Measurements from ENCODE around the gene MTAP. TPM values are rescaled to one million over a fixed set of nuclear protein-coding genes. Genes with fewer than 3 reads are reported as not detected.

Gene MTAP
- polyA plus RNA-seq, 3 donors = 7.4 to 11.3 (median 7.8) TPM

- intact Hi-C loops (cut with micrococcal nuclease) = no loop called here
Measured at GRCh38 chr9:21825637-21826036, 23.2 kb downstream of the MTAP start.

GRCh38 chr9:21828853-21829410 is 26.5 kb downstream of the MTAP start:
- Histone ChIP-seq H3K79me2 (ENCODE audit: insufficient read depth, low read length) (peaks cover 6% of the 10 kb centered on the region), H3K27ac (ENCODE audit: low read depth in 1 of 2, low read length in 2 of 2) (no peak overlapping the region), H3K4me2 (replicated peaks; ENCODE audit: extremely low read depth, low read length, poor library complexity, severe bottlenecking) (no peak overlapping the region), H3K9me3 (replicated peaks in 1 of 2; ENCODE audit: control insufficient read depth in 1 of 2, insufficient read depth in 1 of 2, low read length in 2 of 2) (no peaks in the 10 kb centered on the region), H2AFZ (ENCODE audit: insufficient read depth, low read depth, low read length, poor library complexity, severe bottlenecking) (no peak overlapping the region), H3K36me3 (replicated peaks in 1 of 2; ENCODE audit: control insufficient read depth in 1 of 2, insufficient read depth in 2 of 2, low read length in 2 of 2) (peaks cover 27 to 69% of the 10 kb centered on the region in 2 donors), H3K4me3 (replicated peaks in 1 of 3; ENCODE audit: low read depth in 2 of 3, low read length in 3 of 3) (no peak overlapping the region), H3K27me3 (ENCODE audit: control insufficient read depth in 2 of 2, insufficient read depth in 2 of 2, low read length in 2 of 2) (no peaks in the 10 kb centered on the region), H4K20me1 (ENCODE audit: insufficient read depth, low read length) (peaks cover 10% of the 10 kb centered on the region), H3K4me1 (ENCODE audit: control insufficient read depth in 1 of 2, insufficient read depth in 2 of 2, low read length in 2 of 2) (peaks cover 28% of the 10 kb centered on the region in 2 donors), H3K9ac (ENCODE audit: insufficient read depth, low read length, poor library complexity, severe bottlenecking) (no peak overlapping the region)
- 100% methylated on average over 1 of the region's 3 CpGs for WGBS (ENCODE audit: insufficient coverage)
- H3K27ac Mint-ChIP-seq = no peak overlapping the region
- H3K36me3 Mint-ChIP-seq = peaks cover 66 to 68% of the 10 kb centered on the region in 2 donors
- H3K4me1 Mint-ChIP-seq = peaks cover 35% of the 10 kb centered on the region
- TF ChIP-seq, protein P1, sequence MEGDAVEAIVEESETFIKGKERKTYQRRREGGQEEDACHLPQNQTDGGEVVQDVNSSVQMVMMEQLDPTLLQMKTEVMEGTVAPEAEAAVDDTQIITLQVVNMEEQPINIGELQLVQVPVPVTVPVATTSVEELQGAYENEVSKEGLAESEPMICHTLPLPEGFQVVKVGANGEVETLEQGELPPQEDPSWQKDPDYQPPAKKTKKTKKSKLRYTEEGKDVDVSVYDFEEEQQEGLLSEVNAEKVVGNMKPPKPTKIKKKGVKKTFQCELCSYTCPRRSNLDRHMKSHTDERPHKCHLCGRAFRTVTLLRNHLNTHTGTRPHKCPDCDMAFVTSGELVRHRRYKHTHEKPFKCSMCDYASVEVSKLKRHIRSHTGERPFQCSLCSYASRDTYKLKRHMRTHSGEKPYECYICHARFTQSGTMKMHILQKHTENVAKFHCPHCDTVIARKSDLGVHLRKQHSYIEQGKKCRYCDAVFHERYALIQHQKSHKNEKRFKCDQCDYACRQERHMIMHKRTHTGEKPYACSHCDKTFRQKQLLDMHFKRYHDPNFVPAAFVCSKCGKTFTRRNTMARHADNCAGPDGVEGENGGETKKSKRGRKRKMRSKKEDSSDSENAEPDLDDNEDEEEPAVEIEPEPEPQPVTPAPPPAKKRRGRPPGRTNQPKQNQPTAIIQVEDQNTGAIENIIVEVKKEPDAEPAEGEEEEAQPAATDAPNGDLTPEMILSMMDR (IDR thresholded peaks at IDR 0.05) = no peak
- DNase-seq = no peak
- intact Hi-C loops (cut with micrococcal nuclease) = no loop called here
- peaks cover 0 to 12% (median 0%) of the 10 kb centered on the region in 7 donors for H3K9me3 Mint-ChIP-seq
- no peaks in the 10 kb centered on the region for H3K27me3 Mint-ChIP-seq (ENCODE audit: low read depth in 3 of 3)
- no peak overlapping the region for H3K4me3 Mint-ChIP-seq

More at GRCh38 chr9:21825637-21826036, 23.2 kb downstream of the MTAP start:
- Histone ChIP-seq H3K9me3 (replicated peaks in 1 of 2; ENCODE audit: control insufficient read depth in 1 of 2, insufficient read depth in 1 of 2, low read length in 2 of 2) (no peaks in the 10 kb centered on the region), H2AFZ (ENCODE audit: insufficient read depth, low read depth, low read length, poor library complexity, severe bottlenecking) (no peak overlapping the region), H3K36me3 (replicated peaks in 1 of 2; ENCODE audit: control insufficient read depth in 1 of 2, insufficient read depth in 2 of 2, low read length in 2 of 2) (peaks cover 23 to 69% of the 10 kb centered on the region in 2 donors), H3K4me1 (ENCODE audit: control insufficient read depth in 1 of 2, insufficient read depth in 2 of 2, low read length in 2 of 2) (no peaks in the 10 kb centered on the region), H3K4me2 (replicated peaks; ENCODE audit: extremely low read depth, low read length, poor library complexity, severe bottlenecking) (no peak overlapping the region), H3K79me2 (ENCODE audit: insufficient read depth, low read length) (peaks cover 6% of the 10 kb centered on the region), H3K27ac (ENCODE audit: low read depth in 1 of 2, low read length in 2 of 2) (no peak overlapping the region), H3K4me3 (replicated peaks in 1 of 3; ENCODE audit: low read depth in 2 of 3, low read length in 3 of 3) (no peak overlapping the region), H4K20me1 (ENCODE audit: insufficient read depth, low read length) (peaks cover 6% of the 10 kb centered on the region), H3K9ac (ENCODE audit: insufficient read depth, low read length, poor library complexity, severe bottlenecking) (no peak overlapping the region), H3K27me3 (ENCODE audit: control insufficient read depth in 2 of 2, insufficient read depth in 2 of 2, low read length in 2 of 2) (no peaks in the 10 kb centered on the region)
- Mint-ChIP-seq H3K27ac (no peak overlapping the region), H3K4me3 (no peak overlapping the region), H3K27me3 (ENCODE audit: low read depth in 3 of 3) (no peaks in the 10 kb centered on the region), H3K4me1 (peaks cover 2% of the 10 kb centered on the region), H3K9me3 (peaks cover 0 to 21% (median 10%) of the 10 kb centered on the region in 7 donors), H3K36me3 (peaks cover 82 to 86% of the 10 kb centered on the region in 2 donors)
- DNase-seq = no peak
- no CpG with 5 or more reads among the region's 2 CpGs for WGBS (ENCODE audit: insufficient coverage)
- TF ChIP-seq, protein P1 (IDR thresholded peaks at IDR 0.05) = no peak
